CD4-positive, alpha-beta T cell (primary cell): ENCODE measurements around the gene ATF4. TPM values are rescaled to one million over a fixed set of nuclear protein-coding genes. Genes with fewer than 3 reads are reported as not detected.
A peak's percentile ranks its signal among the peaks of the same experiment; 100 is the strongest.

Experiments
- ATAC-seq: fragments of 200-7000 bp; cut with Tn5 transposase; one replicate; pipeline ENCODE4 v1.10.0; 2022; ENCODE audit warnings: mild to moderate bottlenecking; ENCODE audit not compliant: poor library complexity
- CTCF ChIA-PET: fragments of 350-600 bp; sonication (Branson Sonifier 250); formaldehyde crosslinking; loops from one replicate; lab custom pipeline; 2021; ENCODE audit warnings: antibody characterized with exemption, inconsistent platforms; lab: Charles Lee
- POLR2A ChIA-PET: fragments of 350-600 bp; sonication (Branson Sonifier 250); formaldehyde crosslinking; loops from one replicate; lab custom pipeline; 2021; ENCODE audit warnings: antibody characterized with exemption, inconsistent platforms; lab: Charles Lee
- DNase-seq, 14 experiments: peaks; one replicate each; pipeline ENCODE4 v3.0.0-alpha.2; 2013 to 2020; ENCODE audit warnings: mixed read lengths in 2 of 14
- H3K27ac ChIP-seq, 2 donors: one replicate each; pipeline versions ENCODE4 v1.5.1 to v1.7.0; 2013; ENCODE audit warnings: low read length in 2 of 2, low read depth in 1 of 2, mild to moderate bottlenecking in 1 of 2
- H3K27me3 ChIP-seq, 2 experiments: 1 replicate in 1 of 2; 2 replicates in 1 of 2; pipeline versions ENCODE4 v1.6.1 to v1.7.0; 2013; ENCODE audit warnings: low read length in 2 of 2, control low read depth in 1 of 2, mild to moderate bottlenecking in 1 of 2, moderate library complexity in 1 of 2; ENCODE audit not compliant: insufficient read depth in 2 of 2, control insufficient read depth in 1 of 2
- H3K36me3 ChIP-seq: one replicate; pipeline ENCODE4 v1.6.1; 2013; ENCODE audit warnings: low read length, control low read depth; ENCODE audit not compliant: insufficient read depth
- H3K4me1 ChIP-seq: one replicate; pipeline ENCODE4 v1.6.1; 2013; ENCODE audit warnings: low read length, control low read depth; ENCODE audit not compliant: insufficient read depth
- H3K4me3 ChIP-seq: one replicate; pipeline ENCODE4 v1.5.1; 2013; ENCODE audit warnings: mild to moderate bottlenecking, low read length, moderate library complexity
- H3K9me3 ChIP-seq, 2 experiments: 1 replicate in 1 of 2; 2 replicates in 1 of 2; pipeline versions ENCODE4 v1.6.1 to v1.7.0; 2013; ENCODE audit warnings: low read length in 2 of 2, mild to moderate bottlenecking in 2 of 2, control low read depth in 1 of 2, moderate library complexity in 1 of 2; ENCODE audit not compliant: control insufficient read depth in 1 of 2, insufficient read depth in 1 of 2
- H3K27ac Mint-ChIP-seq: one replicate; pipeline ENCODE4 v1.8.0; 2020; ENCODE audit warnings: mixed read lengths
- H3K27me3 Mint-ChIP-seq: one replicate; pipeline ENCODE4 v1.8.0; 2021; ENCODE audit warnings: mixed read lengths
- H3K36me3 Mint-ChIP-seq: one replicate; pipeline ENCODE4 v1.8.0; 2021; ENCODE audit warnings: low read depth, mixed read lengths
- H3K4me1 Mint-ChIP-seq: one replicate; pipeline ENCODE4 v1.8.0; 2021; ENCODE audit warnings: low read depth, mixed read lengths
- H3K4me3 Mint-ChIP-seq: one replicate; pipeline ENCODE4 v1.8.0; 2020; ENCODE audit warnings: mild to moderate bottlenecking, mixed read lengths
- H3K9me3 Mint-ChIP-seq: one replicate; pipeline ENCODE4 v1.8.0; 2020; ENCODE audit warnings: mixed read lengths
- CTCF ChIP-seq: fragments of 200-600 bp; IDR thresholded peaks from one replicate; pipeline ENCODE4 v1.8.0; 2022; ENCODE audit warnings: antibody characterized with exemption, mild to moderate bottlenecking
- intact Hi-C, 2 experiments: fragments of 100-400 bp; cut with DNase I in 1 of 2; cut with micrococcal nuclease in 1 of 2; formaldehyde crosslinking; loops; one replicate each; pipeline versions ENCODE4 v1.15.1 to v1.9.0; 2023 to 2025; cut with DNase I, micrococcal nuclease
- polyA plus RNA-seq, 2 donors: library from polyadenylated mRNA; unstranded; fragments of 120-200 nt; gene quantifications; one replicate each; pipeline ENCODE4 v1.2.1, GENCODE V29; 2013
- total RNA-seq, 174 experiments: library from RNA in 2 of 174; stranded (reverse) in 2 of 174; gene quantifications; one replicate each; pipeline ENCODE4 v1.2.3 and lab custom pipeline; 2021 to 2026

The ATF4 gene
- total RNA-seq: 100 to 1,000 TPM; 358 to 365 TPM
- polyA plus RNA-seq (2013, experiment 1 of 2): 186 TPM
- polyA plus RNA-seq (2013, experiment 2 of 2): 260 TPM
- total RNA-seq (lab: John Stamatoyannopoulos, UW): 166 to 929 (median 435) reads per million in 172 experiments

- DNase-seq (peak in 13 of 14 experiments; percentile 90 to 99 (median 94)), ATAC-seq (peak; percentile 51)
- H3K36me3 Mint-ChIP-seq: peaks cover 72% of the 10 kb centered on the region
- H3K9me3 ChIP-seq: no peaks in the 10 kb centered on the region
- TF ChIP-seq CTCF: no peak
- ChIA-PET POLR2A (interaction anchor here (0.6 to 5.7 kb wide), 43 partner anchors 10 to 1431 kb away, joined by 3 to 129 read pairs (median 4); partner anchors contain the start of genes GTPBP1, MIEF1, RBX1 and RPL3), CTCF (interaction anchor here (0.5 to 8.4 kb wide), 5 partner anchors 10 to 606 kb away, joined by 3 to 69 read pairs (median 4); partner anchors contain the start of genes RPL3 and RPS19BP1)
- H3K4me1 ChIP-seq: peaks cover 54% of the 10 kb centered on the region
- H3K9me3 Mint-ChIP-seq: no peaks in the 10 kb centered on the region
- H3K36me3 ChIP-seq: peaks cover 50% of the 10 kb centered on the region
- peak within 1 kb of the TSS; percentile 98 for H3K27ac Mint-ChIP-seq
- no peaks in the 10 kb centered on the region for H3K27me3 ChIP-seq
- peak within 1 kb of the TSS; percentile 92 to 95 for H3K27ac ChIP-seq
- H3K27me3 Mint-ChIP-seq: peaks cover 5% of the 10 kb centered on the region
- H3K4me1 Mint-ChIP-seq: peaks cover 59% of the 10 kb centered on the region
- H3K4me3 Mint-ChIP-seq: peak within 1 kb of the TSS; percentile 97
- H3K4me3 ChIP-seq: peak within 1 kb of the TSS; percentile 100
- intact Hi-C loops: loop anchor here (1.0 kb wide), 3 partner anchors 12 to 201 kb away; partner anchors contain the start of genes RPS19BP1 (in 2 of the 2), MIEF1 (in 1 of the 2) and RPL3 (in 1 of the 2)
Measured at GRCh38 chr22:39520226-39521105, at the start of gene ATF4. TSS of gene ATF4 (plus strand) at chr22:39520562. CDS start at chr22:39521446, 884 bp downstream.

- ATAC-seq (peak; percentile 21), DNase-seq (peak in 3 of 14 experiments; percentile 12 to 34 (median 16))
- no peak overlapping the region for H3K27ac Mint-ChIP-seq
- TF ChIP-seq CTCF: no peak
- Histone ChIP-seq H3K9me3 (no peaks in the 10 kb centered on the region), H3K36me3 (no peaks in the 10 kb centered on the region), H3K27me3 (no peaks in the 10 kb centered on the region), H3K4me3 (no peak overlapping the region), H3K27ac (no peak overlapping the region), H3K4me1 (peaks cover 21% of the 10 kb centered on the region)
- no peaks in the 10 kb centered on the region for H3K27me3 Mint-ChIP-seq
- CTCF ChIA-PET: no interaction called here
- intact Hi-C loops: no loop called here
- POLR2A ChIA-PET: no interaction called here
- no peaks in the 10 kb centered on the region for H3K36me3 Mint-ChIP-seq
- no peak overlapping the region for H3K4me3 Mint-ChIP-seq
- H3K9me3 Mint-ChIP-seq: no peaks in the 10 kb centered on the region
- H3K4me1 Mint-ChIP-seq: peaks cover 18% of the 10 kb centered on the region
Measured at GRCh38 chr22:39471381-39472141, 48.8 kb upstream of the ATF4 start.
